Chondrocyte (in vitro differentiated cells): ENCODE results near the gene STRA8. TPM values are rescaled to one million over a fixed set of nuclear protein-coding genes. Genes with fewer than 3 reads are reported as not detected.

Source experiments
- DNase-seq: peaks from one replicate; pipeline ENCODE4 v3.0.0; 2021; ENCODE audit warnings: mixed read lengths, low spot score
- H3K27ac Mint-ChIP-seq: one replicate; pipeline ENCODE4 v1.8.0; 2021; ENCODE audit warnings: mild to moderate bottlenecking, moderate library complexity, mixed read lengths; ENCODE audit not compliant: unreplicated experiment
- H3K27me3 Mint-ChIP-seq: 2 replicates; pipeline ENCODE4 v1.8.0; 2021; ENCODE audit warnings: low read depth, mixed read lengths
- H3K36me3 Mint-ChIP-seq: 2 replicates; pipeline ENCODE4 v1.8.0; 2021; ENCODE audit warnings: low read depth, mixed read lengths
- H3K4me1 Mint-ChIP-seq: 2 replicates; pipeline ENCODE4 v1.8.0; 2021; ENCODE audit warnings: low read depth, mild to moderate bottlenecking, mixed read lengths
- H3K4me3 Mint-ChIP-seq: one replicate; pipeline ENCODE4 v1.8.0; 2021; ENCODE audit warnings: mild to moderate bottlenecking, moderate library complexity, mixed read lengths; ENCODE audit not compliant: unreplicated experiment
- H3K9me3 Mint-ChIP-seq: 2 replicates; pipeline ENCODE4 v1.8.0; 2021; ENCODE audit warnings: low read depth, mixed read lengths
- CTCF ChIP-seq: fragments of 200-600 bp; sonication (generic); IDR thresholded peaks from 2 replicates; pipeline ENCODE4 v1.5.0; 2021; ENCODE audit warnings: antibody characterized with exemption, mild to moderate bottlenecking, moderate library complexity
- total RNA-seq: library from RNA; stranded (reverse); gene quantifications from 3 replicates; pipeline ENCODE4 v1.2.1, GENCODE V29; 2021

STRA8 gene
- total RNA-seq, 1 donor from 2014 or later, result not detected

DNA sequence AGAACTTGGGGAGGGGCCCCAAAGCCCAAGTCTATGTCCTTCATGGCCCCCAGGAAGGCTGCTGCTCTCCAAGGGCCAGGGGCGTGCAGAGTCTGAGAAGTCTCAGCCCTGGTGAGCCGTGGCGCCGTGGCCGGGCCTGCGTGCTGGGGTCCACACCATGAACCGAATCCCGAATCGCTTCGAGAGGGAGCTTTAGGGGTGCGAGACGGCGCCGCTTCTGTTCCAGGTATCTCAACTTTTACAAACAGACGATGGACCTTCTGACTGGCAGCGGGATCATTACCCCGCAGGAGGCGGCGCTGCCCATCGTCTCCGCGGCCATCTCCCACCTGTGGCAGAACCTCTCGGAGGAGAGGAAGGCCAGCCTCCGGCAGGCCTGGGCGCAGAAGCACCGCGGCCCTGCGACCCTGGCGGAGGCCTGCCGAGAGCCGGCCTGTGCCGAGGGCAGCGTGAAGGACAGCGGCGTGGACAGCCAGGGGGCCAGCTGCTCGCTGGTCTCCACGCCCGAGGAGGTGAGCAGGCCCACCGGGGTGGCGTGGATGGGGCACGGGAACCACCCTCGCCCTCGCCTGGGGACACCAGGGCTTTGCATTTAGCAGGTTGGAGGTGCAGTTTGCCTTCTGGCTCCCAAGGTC is 12.7 kb downstream of the STRA8 start:
- H3K27ac Mint-ChIP-seq, result no peak overlapping the region
- H3K4me3 Mint-ChIP-seq, result no peak overlapping the region
- H3K9me3 Mint-ChIP-seq, result no peaks in the 10 kb centered on the region
- no peaks in the 10 kb centered on the region for H3K36me3 Mint-ChIP-seq
- peaks cover 15% of the 10 kb centered on the region for H3K27me3 Mint-ChIP-seq
- TF ChIP-seq CTCF, result no peak
- H3K4me1 Mint-ChIP-seq, result no peaks in the 10 kb centered on the region
- no peak for DNase-seq

- Mint-ChIP-seq H3K27ac (no peak overlapping the region), H3K4me1 (no peaks in the 10 kb centered on the region), H3K9me3 (no peaks in the 10 kb centered on the region), H3K36me3 (no peaks in the 10 kb centered on the region), H3K4me3 (no peak overlapping the region), H3K27me3 (peaks cover 6% of the 10 kb centered on the region)
- no peak for DNase-seq
- no peak for TF ChIP-seq CTCF
These were observed 14.3 kb downstream of the STRA8 start for GRCh38 chr7:135247746-135248471.

- DNase-seq, result no peak
- H3K9me3 Mint-ChIP-seq, result no peaks in the 10 kb centered on the region
- H3K27ac Mint-ChIP-seq, result no peak overlapping the region
- H3K27me3 Mint-ChIP-seq, result peaks cover 2% of the 10 kb centered on the region
- no peaks in the 10 kb centered on the region for H3K36me3 Mint-ChIP-seq
- no peak for TF ChIP-seq CTCF
- H3K4me3 Mint-ChIP-seq, result no peak overlapping the region
- peaks cover 4% of the 10 kb centered on the region for H3K4me1 Mint-ChIP-seq
These were observed 14.9 kb downstream of the STRA8 start for GRCh38 chr7:135248546-135248945.

DNA sequence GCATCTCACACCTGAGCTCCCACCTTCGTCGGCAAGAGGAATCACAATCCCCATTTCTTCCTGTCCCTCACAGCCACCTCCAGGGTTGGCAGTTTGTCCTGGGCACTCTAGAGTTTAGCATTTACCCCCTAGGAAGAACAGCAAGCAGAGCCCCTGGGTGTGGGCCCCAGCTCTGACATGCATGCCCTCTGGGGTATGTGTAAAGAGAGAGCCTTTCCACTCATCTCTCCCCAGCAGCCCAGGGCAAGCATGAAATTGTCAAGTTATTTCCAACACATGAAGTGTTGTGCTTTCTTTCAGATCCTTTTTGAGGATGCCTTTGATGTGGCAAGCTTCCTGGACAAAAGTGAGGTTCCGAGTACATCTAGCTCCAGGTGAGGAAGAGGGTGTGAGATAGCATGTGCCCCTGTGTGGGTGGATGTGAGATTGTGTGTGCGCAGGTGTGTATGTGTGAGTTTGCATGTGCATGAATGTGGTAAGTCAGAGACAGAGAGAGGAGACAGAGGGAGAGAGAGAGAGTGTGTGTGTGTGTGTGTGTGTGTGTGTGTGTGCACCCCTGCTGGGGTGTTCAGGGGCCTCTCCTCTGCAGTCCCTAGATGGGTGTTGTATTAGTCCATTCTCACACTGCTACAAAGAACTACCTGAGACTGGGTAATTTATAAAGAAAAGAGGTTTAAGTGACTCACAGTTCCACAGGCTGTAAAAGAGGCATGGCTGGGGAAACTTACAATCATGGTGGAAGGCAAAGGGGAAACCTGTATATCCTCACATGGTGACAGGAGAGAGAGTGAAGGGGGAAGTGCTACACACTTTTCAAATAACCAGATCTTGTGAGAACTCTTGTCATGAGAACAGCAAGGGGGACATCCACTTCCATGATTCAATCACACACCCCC is 18.1 kb downstream of the STRA8 start:
- Mint-ChIP-seq H3K4me1 (peaks cover 21% of the 10 kb centered on the region), H3K27me3 (no peaks in the 10 kb centered on the region), H3K4me3 (no peak overlapping the region), H3K27ac (no peak overlapping the region), H3K36me3 (no peaks in the 10 kb centered on the region), H3K9me3 (no peaks in the 10 kb centered on the region)
- TF ChIP-seq CTCF, result no peak
- DNase-seq, result no peak
